ENCODE results near the gene CAPN5.
A peak's percentile ranks its signal among the peaks of the same experiment; 100 is the strongest.

The CAPN5 gene

DNA sequence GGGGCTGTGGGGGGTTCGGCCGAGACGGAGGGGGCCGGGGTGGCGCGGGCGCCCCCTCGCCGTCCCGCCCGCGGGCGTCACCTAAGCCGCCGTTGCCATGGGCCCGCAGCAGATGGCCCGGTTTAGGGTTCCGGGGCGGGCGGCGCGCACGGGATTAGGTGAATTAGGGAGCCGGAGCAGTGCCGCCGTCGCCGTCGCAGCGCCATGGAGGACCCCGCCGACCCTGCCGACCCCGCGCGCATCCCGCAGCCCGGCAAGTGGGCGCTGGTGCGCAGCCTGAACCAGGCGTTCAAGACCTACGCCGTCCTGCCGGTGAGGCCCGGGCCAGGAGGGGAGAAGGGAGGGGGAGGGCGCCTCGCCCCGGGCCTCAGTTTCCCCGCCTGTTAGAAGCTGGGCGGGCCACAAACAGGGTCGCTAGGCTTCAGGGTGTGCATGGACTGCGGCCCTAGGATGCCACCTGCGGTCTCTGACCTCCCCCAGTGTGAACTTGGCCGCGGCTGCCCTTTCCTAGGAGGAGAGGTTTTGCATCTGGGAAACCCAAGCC is 71.4 kb downstream of the CAPN5 start:
- DNase-seq, result no peak

DNA sequence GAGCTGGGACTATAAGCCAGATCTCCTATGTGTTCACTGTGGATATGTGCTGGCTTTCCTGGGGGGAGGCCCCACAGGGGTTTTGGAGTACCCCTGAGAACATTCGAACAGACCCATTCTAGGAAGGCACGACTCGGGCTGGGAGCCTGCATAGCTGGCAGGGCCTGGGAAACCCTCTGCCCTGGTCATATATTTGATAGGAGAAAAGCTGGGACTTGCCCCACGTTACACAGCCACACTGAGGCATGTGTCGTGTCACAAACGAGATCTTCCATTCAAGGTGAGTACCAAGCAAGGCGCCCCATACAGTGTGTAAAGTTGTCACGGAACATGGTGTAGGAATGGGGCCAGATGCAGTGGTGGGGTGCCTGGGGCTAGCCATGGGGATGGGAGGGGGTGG is 72.4 kb downstream of the CAPN5 start:
- DNase-seq, result no peak

DNA sequence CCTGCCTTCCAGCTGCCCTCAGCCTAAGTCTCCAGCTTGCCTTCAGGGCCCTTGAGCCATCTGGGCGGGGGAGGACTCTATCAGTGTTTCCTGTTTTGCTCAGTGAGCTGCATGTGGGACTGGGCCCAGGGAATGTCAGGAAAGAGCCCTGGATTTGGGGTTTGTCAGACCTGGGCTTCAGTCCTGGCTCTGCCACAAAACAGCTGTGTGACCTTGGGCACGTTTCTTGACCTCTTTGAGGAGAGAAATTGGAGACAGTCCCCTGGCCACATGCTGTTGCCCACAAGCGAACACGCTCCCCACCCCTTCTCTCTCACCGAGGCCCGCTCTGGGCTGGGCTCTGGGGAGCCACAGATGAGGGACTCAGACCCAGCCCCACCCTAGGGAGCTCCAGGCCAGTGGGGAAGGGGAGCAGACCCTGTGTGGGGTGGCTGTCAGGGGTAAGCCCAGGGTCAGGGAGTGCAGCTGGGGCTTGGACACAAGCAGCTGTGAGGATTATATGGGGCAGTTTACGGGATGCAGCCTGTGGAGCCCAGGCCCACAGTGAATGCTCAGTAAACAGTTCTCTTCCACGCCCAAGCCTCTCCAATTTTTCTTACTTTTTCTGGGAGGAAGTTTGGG is 73.6 kb downstream of the CAPN5 start:
- no peak for DNase-seq

DNA sequence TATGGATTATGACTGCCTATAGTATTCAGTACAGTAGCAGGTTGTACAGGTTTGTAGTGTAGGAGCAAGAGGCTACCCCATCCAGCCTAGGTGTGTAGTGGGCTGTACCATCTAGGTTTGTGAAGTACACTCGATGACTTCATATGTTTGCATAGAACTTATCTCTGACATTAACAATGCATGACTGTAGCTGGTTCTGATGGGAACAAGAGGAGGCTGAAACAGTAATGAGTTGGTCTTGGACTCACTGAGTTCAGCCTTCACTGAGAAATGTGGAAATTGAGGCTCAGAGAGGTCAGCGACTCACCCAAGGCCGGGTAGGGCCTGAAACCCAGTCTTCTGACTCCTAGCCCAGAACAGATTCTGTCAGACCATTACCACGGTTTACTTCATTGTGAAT is 74.3 kb downstream of the CAPN5 start:
- DNase-seq, result no peak

DNA sequence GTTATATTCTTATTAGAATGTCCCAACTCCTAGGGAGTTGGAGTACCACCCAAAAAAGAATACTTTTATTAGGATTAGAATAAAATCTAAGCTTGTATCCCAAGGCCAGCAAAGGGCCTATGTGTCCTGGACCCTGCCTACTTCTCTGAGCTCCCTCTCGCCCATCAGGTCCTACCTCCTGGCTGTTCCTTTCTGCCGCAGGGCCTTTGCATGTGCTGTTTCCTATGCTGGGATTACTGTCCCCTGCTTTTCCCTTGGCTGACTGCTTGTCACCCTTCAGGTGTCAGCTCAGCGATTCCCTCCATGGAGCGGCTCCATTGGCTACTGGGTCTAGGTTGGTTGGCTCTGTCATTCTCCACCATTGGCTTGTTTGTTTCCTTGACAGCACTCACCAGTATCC is 74.7 kb downstream of the CAPN5 start:
- no peak for DNase-seq

DNA sequence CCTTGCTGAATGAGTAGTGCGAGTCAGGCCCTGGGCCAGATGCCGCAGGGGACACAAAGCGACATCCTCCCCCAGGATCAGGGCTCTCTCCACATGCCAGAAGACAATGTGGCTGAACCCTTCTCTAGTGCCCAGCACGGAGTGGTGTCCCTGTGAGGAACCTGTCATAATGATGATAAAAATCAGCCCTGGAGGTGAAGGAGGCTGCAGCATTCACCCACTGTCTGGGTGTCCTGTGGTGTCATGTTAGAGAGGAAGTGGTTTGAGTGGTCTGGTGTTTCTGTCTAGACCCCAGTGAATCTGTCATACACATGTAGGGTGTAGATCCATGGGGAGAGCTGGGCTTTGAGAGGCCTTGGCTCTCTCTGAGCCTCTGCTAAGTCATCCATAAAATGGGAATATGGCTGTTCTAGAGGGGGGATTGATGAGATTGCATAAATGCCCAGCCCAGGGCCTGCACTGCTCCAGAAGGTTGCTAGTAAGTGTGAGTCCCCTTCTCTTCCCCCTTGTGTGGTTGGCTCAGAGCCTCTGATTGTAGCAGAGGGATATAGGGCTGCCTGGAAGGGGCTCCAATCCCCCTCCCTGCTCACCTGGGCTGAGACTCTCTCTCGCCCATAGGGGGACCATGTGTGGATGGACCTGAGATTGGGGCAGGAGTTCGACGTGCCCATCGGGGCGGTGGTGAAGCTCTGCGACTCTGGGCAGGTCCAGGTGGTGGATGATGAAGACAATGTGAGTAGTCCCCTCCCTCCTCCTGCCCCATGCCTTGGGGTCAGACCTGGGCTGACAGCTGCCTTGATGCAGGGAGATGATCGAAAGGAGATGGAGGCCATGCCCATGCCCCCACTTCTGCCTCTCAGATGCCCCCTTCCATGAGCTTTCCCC is 75.6 kb downstream of the CAPN5 start:
- no peak for DNase-seq

DNA sequence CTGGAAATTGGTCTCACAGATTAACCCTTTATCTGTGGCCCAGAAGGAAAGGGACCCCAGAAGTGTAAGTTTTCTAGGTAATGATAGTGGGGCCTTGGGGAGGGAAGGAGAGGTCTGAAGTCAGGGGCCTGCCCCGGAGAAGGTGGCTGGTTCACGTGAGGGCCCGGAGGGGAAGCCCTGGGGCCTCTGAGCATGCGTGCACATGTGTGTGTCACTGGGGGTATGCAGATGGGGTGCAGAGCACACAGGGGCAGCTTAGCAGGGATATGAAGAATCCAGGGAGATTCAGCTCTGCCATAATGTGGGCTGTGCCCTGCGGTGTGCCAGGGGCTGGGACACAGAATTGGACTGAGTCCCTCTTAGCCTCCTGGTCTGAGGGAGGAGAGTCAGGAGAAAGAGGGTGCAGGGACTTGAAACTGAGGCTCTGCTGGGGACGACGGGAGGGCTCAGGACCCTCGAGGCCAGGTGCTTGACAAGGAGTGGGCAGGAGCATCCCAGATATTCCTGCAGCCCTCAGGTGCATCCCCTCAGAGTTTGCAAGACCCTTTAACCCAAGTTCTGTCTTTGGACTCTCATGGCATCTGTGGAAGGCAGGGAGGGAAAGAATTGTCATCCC is 76.7 kb downstream of the CAPN5 start:
- DNase-seq, result no peak

DNA sequence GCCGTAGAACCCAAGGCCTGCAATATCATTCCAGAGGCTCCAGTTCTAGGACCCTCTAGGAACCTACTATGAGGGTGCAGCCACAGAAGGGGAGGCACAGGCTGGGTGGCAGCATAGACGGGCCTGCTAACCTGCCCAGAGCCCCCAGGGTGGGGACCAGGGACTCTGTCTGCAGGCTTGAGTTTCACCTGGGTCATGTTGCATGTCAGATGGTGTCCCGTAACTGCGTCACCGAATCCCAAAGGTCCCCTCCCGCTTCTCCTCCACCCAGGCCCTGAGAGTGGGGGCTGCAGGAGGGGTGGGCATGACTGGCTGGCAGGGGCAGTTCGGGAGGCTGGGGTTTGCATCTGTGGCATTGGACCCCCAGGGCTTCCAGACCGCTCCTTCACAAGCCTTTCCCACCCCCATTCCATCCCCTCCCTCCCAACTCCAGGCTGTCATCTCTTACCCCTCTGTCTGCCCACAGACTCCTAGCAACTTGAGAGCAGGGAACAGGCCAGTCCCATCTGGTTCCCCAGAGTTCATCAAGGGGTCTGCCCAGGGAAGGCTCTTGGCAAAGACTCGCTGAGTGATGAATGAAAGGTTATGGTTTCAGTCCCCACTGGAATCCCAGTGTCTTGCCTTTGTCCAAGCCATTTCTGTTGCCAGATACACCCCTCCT is 77.6 kb downstream of the CAPN5 start:
- no peak for DNase-seq

DNA sequence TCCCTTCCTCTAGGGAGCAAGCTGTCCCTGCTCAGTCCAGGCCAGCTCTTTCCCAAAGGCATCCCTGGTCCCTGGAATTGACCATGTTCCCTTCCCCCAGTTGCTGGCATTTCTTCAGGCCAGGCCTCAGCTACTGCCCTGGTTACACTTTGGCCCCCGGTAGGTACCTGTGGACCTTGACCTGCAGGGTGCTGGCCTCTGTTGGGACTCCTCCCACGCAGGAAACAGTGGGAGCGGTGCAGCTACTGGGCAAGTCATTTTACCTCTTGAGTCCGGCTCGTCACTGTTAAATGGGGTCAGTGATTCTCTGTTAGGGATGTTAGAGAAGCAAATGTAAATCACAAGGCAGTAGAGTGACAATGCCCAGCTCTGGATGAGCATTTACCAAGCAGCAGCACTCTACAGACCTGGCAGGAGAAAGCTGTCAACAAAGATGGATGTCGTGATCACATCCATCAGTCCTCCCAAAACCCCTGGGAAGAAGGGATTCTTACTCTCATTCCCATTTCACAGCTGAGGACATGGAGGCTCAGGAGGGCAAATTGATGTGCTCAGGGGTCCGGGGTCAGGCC is 78.2 kb downstream of the CAPN5 start:
- DNase-seq, result no peak

DNA sequence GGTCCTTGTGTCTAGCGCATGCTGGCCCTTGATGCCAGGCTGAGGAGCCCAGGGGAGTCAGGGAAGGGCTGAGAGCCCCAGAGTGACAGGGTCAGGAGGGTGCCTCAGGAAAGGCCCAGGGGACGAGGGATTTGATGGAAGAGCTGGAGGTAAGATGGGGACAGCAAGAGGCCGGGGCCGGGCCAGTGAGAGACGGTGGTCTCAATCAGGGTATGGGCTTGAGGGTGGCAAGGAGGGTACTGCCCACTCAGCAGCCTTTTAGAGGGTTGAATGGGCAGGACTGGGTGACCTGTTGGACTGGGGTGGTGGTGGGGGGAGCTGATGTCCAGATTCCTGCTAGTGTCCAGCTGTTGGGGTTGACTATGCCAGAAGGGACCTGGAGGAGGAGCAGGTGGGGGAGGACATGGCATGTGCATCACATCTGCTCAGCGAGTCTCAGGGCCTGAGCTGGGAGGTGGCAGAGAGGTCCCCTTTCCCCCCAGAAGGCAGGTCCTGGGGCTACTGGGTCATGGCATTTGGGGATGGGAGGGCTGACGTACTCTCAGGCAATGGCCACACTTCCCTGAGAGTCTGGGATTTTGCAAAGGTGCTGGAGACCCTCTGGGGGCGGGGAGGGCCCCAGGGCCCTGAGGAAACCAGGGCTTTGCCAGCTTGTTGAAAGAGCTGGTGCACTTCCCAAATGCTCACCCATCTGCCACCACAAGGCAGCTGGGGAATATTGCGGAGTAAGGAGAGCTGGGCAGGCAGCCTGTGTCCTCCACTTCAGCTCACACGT is 79.7 kb downstream of the CAPN5 start:
- no peak for DNase-seq

DNA sequence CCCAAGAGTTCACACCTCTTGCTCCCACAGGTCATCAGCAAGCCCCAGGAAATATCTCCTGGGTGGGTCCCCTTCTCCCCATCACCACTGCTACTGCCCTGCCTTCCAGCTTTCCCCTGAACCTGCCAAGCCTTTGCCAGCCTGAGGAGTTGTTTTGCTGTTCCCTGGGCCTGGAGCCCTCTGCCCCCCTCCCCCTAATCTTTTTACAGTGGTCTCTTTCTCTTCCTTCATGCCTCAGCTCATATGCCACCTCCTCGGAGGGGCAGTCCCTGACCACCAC is 80.2 kb downstream of the CAPN5 start:
- no peak for DNase-seq

DNA sequence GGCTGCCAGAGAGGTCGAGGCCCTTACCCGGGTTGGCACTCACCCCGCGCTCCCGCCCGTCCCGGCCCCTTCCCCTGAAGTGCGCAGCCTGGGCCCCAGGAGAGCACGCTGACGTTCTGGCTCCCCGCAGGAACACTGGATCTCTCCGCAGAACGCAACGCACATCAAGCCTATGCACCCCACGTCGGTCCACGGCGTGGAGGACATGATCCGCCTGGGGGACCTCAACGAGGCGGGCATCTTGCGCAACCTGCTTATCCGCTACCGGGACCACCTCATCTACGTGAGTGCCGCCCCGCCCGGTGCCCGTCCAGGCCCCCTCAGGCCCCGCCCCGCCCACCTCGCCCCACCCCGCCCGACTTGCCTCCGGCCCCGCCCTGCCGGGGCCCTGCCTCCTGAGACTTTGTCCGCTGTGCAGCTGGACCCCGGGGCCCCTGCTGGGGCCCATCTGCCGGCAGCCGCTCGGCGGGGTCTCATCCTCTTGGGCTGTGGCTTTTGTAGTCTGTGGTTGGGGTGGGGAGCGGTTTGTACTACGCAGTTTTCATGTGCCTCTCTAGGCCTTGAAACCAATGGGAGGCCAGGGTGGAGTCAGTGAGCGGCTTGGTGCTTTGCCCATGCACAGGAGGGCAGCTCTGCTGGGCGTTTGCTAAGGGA is 81.0 kb downstream of the CAPN5 start:
- DNase-seq, result no peak

DNA sequence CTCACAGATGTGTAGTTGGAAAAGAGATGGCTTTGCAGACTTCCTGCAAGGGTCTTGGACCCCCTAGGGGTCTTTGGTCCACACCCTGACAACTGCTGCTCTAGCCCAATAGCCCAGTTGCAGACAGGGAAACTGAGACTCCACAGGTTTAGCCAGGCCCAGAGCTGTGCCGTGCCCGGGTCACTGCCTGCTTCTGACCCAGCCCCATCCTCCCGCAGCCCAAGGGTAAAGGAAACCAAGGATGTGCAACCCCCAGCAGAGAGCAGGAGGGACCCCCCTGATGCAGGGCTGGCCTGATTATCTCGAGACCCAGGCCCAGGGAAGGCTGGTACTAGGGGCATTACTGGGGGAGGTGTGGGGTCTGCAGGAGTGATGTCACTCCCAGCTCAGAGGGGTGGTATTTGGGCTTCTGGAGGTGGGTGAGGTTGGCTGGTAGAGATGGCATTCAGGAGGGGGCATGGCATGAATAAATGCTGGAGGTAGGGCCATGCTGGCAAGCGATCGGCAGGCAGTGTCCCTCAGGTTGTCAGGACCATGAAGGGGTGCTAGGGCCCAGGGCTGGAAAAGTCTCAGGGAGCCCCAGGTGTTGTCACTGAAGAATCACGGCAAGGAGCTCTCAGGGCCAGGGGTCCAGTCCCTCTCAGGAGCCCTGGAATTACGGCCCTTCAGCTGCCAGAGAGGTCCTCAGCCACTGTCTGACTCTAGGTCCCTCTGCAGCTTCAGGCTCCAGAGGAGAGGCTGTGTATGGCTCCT is 82.4 kb downstream of the CAPN5 start:
- no peak for DNase-seq

DNA sequence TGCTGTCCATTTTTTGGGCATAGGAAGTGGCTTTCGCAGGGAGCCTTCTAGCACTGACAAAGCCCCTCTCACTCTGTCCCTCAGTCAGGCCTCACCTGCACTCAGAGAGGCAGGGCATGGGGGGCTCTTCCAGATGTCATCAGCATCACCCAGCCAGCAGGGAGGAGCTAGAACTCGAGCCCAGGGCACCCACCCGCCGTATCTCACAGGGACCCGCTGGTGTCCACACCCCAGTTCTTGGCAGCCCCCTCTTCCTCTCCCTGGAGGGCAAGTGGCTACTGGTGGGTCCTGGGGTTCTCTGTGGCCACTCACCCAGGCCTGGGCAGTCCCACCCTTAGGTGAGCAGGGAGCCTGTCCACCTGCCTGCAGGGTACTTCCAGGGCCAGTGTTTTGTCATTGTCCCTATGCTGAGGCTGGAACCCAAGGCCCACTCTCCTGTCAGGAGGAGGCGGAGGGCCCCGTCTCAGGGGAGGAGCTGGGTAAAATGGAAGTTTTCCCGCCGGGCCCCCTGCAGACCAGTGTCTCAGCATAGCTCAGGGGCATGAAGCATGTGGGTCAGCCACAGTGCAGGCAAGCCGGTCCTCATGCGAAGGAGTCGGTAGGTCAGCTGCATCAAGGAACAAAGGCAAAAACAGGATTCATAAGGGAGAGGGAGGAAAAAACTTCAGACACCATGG is 83.1 kb downstream of the CAPN5 start:
- no peak for DNase-seq

DNA sequence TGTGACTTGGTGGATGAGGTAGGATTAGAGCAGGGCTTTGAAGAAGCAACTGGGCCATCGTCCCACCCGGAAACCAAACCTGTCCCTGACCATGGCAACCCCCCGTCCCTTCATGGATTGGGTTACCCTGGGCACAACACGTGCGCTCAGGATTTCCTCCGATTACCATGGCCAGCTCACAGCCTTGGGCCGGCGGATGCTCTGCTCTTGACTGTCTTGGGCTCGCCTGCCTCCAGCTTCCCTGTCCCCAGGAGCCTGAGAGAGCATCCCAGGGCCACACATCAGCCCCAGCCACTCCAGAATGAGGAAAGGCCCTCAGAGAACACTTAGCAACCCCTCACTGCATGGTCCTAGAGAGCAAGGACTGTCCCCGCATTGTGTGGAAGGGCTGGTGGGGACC is 84.1 kb downstream of the CAPN5 start:
- no peak for DNase-seq

DNA sequence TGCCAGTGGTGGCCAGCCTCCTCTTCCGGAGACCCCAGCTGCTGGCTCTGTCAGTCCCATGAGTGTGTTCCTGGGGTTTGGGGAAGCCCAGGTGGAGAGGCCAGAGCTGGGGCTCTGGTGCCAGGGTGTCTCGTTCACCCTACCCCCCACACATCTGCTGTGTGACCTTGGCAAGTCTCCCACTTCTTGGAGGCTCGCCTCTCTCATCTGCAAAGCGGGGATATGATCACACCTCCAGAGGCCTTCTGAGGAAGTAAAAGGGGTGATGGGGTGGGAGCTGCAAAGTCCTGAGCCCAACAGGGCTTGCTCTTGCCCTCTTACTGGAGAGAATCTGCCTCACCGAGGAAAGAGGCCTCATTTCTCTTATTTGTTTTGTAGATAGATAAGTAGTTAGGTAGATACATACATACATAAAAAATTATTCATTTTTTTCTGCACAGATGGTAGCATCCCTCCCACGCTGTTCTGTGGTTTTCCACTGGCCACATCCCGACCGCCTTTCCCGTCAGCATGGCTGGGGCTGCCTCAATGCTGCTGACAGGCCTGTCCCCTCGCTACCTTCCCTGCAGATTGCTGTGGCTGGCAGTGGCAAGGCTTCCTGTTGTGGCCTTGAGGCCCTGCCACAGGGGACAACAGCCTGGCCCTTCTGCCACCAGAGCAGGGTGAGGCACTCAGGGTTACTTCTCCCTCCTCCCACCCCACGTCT is 85.2 kb downstream of the CAPN5 start:
- DNase-seq, result peak; percentile 20

DNA sequence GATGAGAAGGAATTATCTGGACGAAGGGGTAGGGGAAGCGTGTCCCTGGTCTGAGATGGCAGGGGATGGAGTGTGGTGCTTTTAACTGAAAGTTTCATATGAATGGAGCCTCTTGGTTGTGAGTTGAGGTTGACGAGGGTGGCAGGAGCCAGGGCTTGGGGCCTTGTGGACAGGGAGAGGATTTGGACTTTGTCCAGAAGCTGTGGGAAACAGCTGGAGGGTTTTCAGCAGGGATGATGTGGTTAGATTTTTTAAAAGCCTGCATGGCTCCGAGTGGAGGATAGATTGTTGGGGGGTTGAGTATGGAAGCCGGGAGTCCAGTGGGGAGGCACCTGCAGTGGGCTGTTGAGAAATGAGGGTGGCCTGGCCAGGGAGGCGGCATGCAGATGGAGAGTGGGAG is 86.1 kb downstream of the CAPN5 start:
- DNase-seq, result no peak

DNA sequence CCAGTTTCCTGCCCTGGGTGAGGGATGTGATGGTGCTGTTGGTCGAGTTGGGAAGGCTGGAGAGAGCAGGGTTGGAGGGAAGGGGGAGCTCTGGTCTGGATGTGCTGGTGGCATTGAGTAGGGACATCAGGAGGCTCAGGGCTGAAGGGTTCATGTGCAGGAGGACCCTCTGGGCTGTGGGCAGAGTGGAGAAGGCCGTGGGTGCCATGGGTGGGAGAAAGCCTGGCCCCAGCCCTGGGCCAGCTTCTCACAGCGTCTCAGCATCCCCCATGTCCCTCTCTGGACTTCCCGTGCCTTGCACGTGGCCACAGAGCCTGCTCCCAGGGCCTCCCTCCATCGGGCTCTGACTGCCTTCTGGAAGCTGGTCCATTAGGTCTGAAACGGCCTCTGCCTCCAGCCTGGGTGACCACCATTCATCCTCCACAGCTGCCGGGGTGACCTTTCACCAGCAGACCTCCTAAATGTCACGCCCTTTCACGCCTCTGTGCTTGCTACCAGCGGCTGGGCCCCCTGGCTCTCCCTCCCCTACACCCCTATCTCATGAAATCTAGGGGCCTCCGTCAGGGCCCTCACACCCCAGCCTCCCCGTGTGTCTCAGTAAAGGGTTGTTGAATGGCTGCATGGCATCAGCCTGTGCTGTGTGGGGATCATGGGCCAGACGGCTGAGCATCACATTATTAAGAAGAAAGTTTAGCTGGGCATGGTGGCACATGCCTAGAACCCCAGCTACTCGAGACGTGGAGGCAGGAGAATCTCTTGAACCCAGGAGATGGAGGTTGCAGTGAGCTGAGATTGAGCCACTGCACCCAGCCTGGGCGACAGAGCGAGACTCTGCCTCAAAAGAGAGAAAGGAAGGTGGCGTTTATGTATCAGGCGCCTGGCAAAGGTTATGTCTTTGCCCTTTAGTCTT is 86.8 kb downstream of the CAPN5 start:
- DNase-seq, result no peak

Data from effector CD4-positive, alpha-beta T cell (primary cell).